ENCODE data around the gene EPB41L4B. TPM values are rescaled to one million over a fixed set of nuclear protein-coding genes. Genes with fewer than 3 reads are reported as not detected.
"Not testable (repeated sequence)": the region's sequence is repeated elsewhere in the genome, so short reads cannot be mapped to it uniquely, and the experiment has no call there.

The EPB41L4B gene
- polyA plus RNA-seq, 1 donor = 14.2 TPM

DNA sequence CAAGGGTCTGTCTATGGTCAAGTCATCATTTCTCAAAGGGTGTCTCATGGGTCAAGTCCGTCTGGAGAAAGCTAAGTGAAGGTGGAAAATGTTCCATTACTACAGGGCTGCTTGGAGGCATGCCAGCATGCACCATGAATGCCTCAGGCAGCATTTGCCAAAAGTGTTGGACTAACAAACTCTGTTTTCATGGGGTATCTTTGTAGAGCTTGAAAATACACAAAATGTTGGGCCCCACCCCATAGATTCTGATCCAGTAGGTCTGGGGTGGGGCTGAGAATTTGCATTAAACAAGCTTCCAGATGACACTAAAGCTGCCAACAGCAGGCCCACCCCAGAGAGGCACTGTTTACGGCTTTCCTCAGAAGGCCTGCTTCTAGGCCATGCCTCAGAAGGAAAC, 78.8 kb downstream of the EPB41L4B start:
- no peak for DNase-seq

DNA sequence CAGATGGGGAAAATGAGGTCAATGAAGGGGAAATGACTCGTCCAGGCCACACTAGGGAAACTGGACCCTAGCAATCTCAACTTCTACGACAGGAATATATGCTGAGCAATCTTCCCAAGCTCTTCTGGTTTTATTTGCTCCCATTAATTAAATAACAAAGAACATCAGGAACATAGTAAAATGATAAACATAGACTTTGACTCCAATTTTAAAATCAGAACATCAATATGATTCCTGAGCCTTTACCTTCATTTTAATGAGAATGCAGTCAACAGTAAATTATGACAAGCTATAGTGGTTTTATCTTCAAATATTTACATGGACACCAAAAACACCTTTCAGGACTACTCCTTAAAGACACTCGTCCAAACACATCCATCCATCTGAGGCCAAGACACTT, 79.7 kb downstream of the EPB41L4B start:
- DNase-seq = no peak

DNA sequence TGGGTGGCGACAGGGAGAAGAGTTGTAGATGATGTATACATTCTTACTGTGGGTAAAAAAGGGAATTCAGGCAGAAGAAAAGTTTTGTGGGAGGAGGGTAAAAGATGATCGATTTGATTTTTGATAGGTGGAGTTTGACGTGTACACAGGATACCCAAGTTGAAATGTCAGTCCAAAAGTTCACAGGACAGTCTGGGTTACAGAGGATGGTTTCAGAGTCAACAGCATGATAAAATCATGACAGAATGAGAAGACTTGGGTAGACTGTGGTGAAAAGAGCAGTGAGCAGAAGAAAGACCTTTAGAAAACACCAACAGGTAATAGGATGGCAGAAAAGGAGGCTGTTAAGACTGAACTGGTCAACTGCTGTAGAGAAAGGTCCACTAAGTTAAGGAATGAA, 81.6 kb downstream of the EPB41L4B start:
- DNase-seq = no peak

DNA sequence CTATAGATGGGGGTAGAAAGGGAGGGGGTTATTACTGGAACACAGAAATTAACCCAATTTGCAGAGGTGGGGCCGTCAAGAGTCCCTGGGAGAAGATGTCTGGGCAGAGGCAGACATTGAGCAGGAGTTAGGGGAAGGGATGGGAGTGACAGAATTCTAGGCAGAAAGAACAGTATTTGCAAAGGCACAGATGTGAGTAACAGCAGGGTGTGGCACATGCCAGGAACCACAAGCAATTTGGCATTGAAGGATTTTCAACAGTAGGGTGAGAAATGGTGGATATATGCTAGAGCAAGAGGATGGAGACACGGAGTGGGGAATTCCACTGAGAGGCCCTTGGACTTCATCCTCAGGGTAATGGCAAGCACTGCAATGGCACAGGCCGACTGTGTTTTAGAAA, 82.2 kb downstream of the EPB41L4B start:
- DNase-seq = no peak

DNA sequence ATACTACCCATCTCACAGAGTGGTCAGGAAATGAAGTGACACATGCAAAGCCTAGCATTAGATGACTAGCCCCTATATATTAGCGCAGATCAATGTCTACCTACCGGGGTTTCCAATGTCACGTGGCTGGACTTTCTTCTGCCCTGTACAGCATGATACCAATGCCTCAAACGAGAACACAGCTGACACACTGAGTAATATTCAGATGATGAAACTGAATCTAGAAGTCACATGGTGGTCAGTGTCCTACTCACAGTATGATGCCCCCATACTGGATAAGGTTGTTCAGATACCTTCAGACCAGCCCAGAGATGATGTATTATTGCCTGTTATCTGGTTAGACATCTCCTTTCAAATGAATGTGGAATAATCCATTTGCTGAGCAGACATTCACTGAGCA, 82.7 kb downstream of the EPB41L4B start:
- DNase-seq = no peak

DNA sequence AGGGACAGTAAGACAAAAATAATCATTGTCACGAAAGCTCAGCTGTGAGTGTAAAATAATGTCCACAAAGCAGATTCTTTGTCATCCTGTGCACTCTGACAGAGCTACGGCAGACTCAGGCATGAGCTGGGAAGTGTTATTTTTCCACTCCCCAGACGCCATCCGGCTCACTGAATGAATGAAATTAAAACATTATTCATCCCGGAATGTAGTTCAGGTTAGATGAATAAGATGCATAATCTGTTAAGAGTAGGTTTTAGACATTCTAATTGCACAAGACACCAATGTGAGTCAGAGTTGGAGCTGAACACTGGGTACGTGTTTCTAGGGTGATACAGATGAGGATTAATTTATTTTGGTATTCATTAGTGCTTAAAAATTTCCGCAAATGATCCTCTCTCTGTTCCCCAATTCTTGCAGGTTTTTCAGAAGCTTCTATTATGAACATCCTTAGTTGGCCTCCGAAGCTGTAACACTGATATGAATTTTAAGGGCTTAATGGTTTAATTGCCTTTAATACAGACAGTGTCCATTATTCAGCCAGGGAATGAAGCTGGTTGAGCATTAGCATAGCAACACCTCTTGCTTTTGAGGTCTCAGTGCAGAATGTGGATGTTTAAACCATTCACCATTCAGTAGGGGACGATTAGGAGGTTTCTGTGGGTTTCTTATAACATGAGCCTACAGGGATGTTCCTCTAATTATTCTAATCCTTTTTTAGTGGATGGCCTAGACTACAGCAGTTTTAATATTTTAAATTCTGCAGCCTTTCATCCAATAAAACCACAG, 88.2 kb downstream of the EPB41L4B start:
- no peak for DNase-seq

DNA sequence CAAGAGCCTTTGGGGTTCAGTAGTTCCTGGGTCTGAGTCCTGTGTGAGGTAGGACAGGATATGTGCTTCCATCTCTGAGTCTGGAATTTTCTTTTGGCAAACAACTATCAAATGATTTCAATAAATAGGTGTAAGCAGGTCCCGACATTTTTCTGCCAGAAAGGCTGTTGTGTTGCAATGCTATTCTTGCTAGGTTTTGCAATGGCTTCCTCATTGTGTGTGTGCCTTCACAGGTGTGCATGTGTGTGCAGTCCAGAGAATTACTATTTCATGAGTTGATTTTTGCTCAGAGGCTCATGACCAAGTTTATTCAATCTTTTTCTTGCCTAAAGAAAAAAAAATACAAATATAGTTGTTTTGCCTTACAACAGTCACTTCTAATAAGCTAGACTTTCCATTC, 89.3 kb downstream of the EPB41L4B start:
- DNase-seq = no peak

DNA sequence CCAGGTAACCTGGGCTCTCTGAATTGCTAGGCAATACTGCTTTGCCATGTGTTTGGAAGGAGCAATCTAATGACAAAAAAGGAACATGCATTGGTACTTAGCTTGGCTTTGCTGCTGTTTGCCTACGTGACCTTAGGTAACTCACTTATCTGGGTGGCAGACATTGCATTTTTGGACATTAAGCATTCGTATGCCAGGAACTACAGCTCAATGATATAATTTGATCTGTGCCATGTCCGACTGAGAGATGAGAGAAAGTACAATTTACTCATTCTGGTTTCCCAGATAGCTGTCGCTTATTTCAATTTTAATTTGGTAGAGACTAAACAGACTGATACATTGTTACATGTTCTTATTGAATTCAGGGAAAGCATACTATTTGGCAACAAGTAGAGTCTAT, 90.6 kb downstream of the EPB41L4B start:
- DNase-seq = no peak

DNA sequence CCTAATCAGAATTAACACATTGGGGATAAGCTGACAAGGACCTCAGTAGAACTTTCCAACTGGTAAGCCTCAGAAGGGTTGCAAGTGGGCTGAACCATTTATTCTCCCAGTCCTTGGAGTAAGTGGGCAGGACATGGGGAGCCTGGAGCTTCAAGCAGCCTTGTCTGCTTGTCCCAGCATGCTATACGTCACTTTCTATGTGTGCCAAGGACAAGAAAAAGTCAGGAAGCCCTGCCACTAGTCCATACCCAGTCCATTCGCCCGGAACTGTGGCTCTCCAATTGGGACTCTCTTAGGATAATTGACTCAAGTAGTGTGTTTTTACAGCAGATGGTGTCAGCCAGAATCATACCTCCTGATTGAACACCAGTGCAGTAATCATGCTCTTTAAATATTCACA, 91.2 kb downstream of the EPB41L4B start:
- no peak for DNase-seq

DNA sequence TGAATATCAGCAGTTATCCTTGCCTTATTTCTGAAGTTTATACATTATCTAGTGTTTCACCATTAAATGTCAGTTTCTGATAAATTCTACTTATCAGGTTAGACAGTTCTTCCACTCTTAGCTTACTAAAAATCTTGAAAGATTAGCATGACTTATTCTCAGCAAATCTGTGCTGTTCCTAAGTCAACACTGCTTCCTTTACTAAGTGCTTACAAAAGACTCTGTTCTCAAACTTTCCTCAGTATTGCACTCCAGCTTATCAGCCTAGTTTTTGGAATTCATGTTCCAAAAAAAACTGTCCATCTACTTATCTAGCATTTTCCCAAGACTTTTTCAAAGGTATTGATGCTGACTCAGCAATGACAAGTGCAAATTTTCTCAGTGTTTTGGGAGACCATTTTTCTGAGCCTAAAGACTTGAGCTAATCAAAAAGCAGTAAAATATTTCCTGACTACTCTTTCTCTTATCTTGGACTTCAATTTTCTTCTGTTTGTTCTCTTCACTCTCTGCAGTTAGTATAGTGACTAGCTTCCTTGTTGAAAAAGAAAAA, 92.7 kb downstream of the EPB41L4B start:
- DNase-seq = no peak

DNA sequence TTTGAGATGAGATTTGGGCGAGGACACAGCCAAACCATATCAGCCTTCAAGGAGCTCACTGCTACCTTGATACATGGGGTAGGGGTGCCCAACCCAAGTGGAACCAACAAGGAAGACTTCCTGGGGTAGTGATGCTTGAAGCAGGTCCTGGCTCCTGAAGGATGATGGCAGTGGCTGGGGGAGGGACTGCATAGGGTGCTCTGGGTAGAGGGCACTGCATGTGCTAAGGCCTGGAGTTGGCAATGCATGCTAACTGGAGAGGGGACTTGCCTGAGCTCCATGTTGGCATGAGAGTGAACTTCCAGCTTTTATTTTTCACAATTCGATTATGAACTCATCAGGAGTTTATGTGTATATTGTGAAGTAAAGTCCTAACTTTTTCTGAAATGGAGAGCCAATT, 95.2 kb downstream of the EPB41L4B start:
- DNase-seq = no peak

DNA sequence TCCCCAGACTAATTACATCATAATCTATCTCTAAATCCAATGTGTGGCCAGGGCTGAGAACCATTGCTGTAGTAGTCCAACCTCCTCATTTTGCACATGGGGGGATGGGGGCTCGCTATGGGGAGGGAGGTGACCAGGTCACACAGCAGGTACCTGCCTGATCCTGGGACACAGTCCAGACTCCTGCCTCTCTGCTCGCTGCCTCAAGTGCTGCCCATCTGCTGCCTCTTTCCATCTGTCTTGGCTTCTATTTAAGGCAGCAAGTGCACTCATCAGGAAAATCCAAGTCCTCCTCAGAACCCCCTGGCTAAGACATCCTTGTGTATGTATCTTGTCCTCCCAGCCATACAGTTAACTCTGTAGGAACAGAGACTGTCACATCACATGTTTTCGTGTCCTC, 96.1 kb downstream of the EPB41L4B start:
- no peak for DNase-seq

DNA sequence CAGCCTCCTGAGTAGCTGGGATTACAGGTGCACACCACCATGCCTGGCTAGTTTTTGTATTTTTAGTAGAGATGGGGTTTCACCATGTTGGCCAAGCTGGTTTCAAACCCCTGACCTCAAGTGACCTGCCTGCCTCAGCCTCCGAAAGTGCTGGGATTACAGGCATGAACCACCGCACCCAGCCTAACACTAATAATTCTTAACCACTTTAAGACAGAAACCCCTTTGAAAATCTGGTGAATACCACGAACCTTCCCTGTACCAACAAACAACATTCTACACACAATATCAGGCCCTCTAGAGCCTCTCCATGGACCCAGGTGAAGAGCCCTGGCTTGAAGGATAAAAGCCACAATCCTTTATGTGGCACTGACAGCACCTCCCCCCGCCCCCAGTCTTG, 102.6 kb downstream of the EPB41L4B start:
- DNase-seq = not testable (repeated sequence)

DNA sequence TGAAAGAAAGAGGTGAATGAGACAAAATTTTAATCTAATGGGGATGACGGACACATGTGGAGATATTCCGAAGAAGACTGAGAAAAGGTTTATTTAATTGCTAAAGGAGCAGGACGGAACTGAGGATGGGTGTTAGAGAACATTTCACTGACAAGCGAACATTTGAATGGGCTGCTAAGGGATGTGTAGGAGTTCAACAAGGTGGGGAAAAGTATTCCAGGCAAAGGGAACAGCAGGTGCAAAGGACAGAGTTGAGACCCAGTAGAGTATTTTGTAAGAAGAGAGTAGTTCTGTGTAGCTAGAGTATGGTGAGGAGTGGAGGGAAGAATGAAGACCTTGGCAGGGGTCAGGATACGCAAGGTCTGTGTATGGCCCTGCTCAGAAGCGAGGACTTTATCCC, 106.4 kb downstream of the EPB41L4B start:
- no peak for DNase-seq

DNA sequence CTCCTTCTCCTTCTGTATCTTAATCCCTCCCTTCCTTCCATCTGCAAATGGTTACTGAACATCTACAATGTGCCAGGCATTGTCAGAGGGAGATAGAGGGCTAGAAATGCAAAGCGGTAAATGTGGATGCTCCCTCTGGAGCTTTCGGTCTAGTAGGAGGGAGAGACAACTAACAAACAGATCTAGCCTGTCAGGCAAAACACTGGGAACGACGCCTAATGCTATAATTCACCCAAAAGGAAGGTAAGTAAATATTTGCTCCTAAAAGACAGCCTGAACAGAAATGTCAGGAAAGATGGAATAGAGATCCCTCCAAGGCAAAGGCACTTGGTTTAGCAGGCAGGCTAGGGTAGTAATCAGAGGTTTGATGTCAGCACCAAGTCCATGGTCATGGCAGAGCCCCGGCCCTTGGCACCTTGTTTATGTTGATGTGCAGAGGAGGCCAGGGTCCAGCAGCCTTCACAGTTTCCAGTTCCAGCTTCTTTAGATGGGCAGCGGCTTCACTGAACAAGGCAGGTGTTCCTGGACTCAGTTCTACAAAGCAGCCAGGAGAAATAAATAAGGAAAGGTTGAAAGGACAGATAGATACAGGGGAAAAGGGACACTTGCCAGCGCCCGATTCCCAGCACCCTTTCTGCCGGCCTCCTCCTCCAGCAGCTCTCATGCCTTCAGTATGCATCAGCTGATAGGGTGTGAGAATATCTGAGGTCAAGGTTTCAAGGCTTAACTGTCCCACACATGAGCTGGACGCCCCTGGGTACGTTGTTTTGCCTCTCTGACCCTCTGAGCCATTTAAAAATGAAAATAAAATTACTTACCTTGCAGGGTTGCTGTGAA, 107.4 kb downstream of the EPB41L4B start:
- DNase-seq = no peak

DNA sequence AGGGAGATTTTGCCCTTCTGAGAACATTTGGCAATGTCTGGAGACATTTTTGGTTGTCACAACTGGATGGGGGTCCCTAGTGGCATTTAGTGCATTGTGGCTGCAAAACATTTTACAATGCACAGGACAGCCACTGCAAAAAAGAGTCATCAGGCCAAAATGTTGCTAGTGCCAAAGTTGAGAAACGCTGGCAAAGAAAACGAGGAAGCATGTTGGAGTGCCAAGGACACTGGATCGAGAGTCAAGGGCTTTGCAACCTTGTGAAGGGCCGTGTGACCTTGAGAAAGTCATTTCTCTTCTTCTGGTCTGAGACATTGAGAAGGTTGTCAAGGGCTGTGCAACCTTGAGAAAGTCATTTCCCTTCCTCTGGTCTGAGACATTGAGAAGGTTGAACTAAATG, 108.1 kb downstream of the EPB41L4B start:
- DNase-seq = no peak

DNA sequence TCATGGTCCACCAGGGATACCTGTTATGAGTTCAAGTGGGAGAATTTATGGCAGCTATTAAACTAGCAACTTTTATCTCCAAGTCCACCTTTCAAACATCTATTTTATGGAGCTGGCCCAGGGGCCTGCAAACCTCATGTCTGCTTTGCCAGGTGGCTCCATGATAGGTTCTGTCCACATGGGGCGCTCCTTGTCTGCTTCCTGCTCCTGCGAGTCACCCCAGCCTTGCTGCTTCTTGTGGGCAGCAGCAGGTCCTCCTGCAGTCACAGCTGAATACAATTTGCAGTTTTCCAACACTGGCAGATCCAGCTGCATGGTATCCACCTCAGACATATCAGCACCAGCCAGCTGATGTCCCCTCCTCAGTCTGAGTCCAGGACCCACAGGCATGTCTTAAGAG, 114.2 kb downstream of the EPB41L4B start:
- no peak for DNase-seq

DNA sequence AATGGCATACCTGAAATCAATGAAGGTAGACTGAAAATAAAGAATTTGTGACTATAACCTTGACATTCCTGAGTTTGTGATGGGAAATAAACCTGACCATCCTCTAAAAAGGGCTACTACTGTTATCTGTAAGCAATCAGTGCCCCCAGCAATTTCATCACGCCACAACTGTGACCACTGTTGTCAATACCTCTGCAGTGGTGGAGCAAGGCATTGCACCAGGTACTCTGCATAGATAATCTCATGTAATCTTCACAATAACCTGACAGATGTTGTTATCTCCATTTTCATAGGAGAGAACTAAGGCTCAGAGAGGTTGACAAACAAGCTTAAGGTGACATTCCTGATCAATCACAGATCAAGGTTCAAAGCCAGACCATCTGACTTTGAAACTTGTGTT, 115.3 kb downstream of the EPB41L4B start:
- no peak for DNase-seq

DNA sequence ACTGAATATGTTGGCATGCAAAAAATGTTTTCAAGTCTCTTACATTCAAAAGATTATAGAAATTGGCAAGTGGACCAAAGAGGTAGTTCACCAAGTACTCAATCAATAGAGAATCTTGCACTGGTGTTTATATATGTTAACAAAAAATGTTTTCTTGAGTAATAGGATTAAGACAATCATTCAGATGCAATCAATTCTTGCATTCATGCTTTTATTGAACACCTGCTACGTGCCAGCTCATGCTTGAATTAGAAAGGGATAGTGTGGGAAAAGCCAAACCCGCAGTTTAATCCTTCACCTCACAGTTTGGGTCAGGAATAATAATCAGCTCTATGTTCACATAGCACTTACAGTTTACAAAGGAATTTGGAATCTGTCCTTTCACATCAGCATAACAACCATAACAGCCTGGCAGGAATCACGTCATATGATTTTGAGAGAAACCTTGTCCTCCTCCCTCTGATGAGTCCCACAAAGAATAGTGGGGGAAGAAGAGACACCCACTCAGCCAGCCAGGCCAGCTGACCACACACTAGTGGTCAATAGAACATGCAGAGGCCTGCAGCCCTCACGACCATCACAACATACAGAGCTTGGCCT, 117.0 kb downstream of the EPB41L4B start:
- no peak for DNase-seq

DNA sequence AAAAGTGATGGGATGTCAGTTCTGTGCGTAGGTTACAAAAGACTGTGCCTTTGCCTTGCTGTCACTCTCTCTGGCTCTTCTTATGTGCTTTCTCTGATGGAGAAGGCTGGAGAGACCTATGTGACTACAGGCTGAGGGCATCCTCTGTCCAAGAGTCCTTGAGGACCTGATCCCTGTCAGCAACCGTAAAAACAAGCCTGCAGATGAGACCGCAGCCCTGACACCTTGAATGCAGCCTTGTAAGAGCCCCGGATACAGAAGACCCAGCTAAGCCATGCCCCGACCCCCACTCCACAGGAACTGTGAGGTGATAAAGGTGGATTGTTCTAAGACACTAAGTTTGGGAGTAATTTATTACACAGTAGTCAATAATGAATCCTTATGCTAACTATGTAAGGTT, 121.2 kb downstream of the EPB41L4B start:
- DNase-seq = no peak

DNA sequence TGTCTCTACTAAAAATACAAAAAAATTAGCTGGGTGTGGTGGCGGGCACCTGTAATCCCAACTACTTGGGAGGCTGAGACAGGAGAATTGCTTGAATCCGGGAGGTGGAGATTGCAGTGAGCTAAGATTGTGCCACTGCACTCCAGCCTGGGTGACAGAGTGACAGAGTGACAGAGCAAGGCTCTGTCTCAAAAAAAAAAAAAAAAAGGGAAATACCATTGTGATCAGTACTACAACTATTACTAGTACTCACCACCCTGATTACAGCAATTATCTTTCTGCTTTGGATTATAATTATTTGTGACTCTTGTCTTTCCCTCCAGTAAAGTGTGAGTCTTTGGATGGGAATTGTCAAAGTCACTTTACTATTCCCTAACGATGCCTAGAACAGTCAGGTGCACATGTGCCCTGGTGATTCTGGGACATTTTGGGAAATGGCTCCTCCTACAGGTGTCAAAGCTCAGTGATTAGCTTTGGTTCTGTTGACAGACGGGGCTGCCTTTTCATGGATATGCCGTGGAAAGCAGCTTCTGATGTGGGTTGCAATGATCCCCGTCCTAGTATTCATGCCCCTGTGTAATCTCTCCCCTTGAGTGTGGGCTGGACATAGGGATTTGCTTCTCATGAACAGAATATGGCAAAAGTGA, 122.0 kb downstream of the EPB41L4B start:
- no peak for DNase-seq

DNA sequence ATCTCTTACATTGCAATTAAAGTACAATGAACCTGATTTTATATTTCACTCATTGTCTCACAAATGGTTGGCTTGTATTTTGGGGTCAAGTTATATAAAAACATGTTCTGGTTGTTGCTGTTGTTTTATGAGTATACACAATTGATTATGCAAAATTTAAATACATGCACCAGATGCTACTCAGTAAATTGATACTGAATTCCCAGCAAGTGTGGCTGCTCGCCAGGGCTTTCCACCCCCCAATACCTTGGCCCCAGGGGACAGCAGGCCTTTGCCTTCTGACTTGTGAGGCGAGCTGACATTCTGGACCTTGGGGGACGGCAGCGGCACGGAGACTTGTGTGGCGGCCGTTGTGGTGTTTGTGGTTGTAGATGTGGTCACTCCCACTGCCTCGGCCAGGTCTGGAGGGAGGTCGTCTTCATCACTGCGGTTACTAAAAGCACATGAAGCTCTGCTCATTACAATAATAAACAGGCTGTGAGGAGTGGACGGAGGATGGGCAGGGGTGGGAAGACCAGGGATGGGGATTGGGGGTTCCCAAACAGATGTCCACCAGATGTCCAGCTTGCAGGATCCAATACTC, 126.8 kb downstream of the EPB41L4B start:
- DNase-seq = no peak

Data from hindlimb muscle (tissue), 1 donor.